Mesodermal cell (in vitro differentiated cells): ENCODE data around the gene STK4.

ENCODE experiments used
- H3K27ac ChIP-seq: 2 replicates; pipeline ENCODE4 v1.7.0; 2013; ENCODE audit warnings: mild to moderate bottlenecking, low read depth, low read length, moderate library complexity; ENCODE audit not compliant: severe bottlenecking
- H3K36me3 ChIP-seq: 2 replicates; pipeline ENCODE4 v1.7.1; 2013; ENCODE audit warnings: mild to moderate bottlenecking, low read length, moderate library complexity; ENCODE audit not compliant: control insufficient read depth, insufficient read depth
- H3K4me1 ChIP-seq: one replicate; pipeline ENCODE4 v1.7.1; 2013; ENCODE audit warnings: mild to moderate bottlenecking, low read length; ENCODE audit not compliant: insufficient read depth, control insufficient read depth, poor library complexity, severe bottlenecking
- H3K4me3 ChIP-seq: 2 replicates; pipeline ENCODE4 v1.7.0; 2013; ENCODE audit warnings: low read length, control low read depth, mild to moderate bottlenecking; ENCODE audit not compliant: insufficient read depth, poor library complexity, severe bottlenecking; ENCODE audit errors: extremely low read depth
- H3K9me3 ChIP-seq: 2 replicates; pipeline ENCODE4 v1.7.1; 2013; ENCODE audit warnings: mild to moderate bottlenecking, low read length, moderate library complexity; ENCODE audit not compliant: control insufficient read depth
- WGBS, 2 experiments: methylation state at CpG; one replicate each; pipeline ENCODE4 v1.1.5; 2013; ENCODE audit warnings: missing lambda C conversion rate in 2 of 2; ENCODE audit not compliant: insufficient coverage in 2 of 2; 5-methylcytosine and 5-hydroxymethylcytosine counted together

The STK4 gene

GRCh38 chr20:45028424-45029136 is 62.3 kb downstream of the STK4 start:
- Histone ChIP-seq H3K9me3 (no peaks in the 10 kb centered on the region), H3K4me3 (no peak overlapping the region), H3K27ac (no peak overlapping the region), H3K36me3 (peaks cover 74% of the 10 kb centered on the region), H3K4me1 (no peaks in the 10 kb centered on the region)
- WGBS, 2 experiments = 94 to 95% methylated on average over 2 of the region's 6 CpGs

- H3K27ac ChIP-seq = no peak overlapping the region
- H3K4me1 ChIP-seq = no peaks in the 10 kb centered on the region
- no peaks in the 10 kb centered on the region for H3K9me3 ChIP-seq
- no peak overlapping the region for H3K4me3 ChIP-seq
- H3K36me3 ChIP-seq = peaks cover 72% of the 10 kb centered on the region
- 92% methylated on average over 1 of the region's 3 CpGs; no CpG with 5 or more reads in 1 of the 2 experiments for WGBS, 2 experiments
Observed at GRCh38 chr20:45029884-45030283, 63.6 kb downstream of the STK4 start.

- no CpG with 5 or more reads among the region's 2 CpGs for WGBS, 2 experiments
- H3K4me3 ChIP-seq = no peak overlapping the region
- H3K9me3 ChIP-seq = no peaks in the 10 kb centered on the region
- H3K4me1 ChIP-seq = peaks cover 16% of the 10 kb centered on the region
- peaks cover 49% of the 10 kb centered on the region for H3K36me3 ChIP-seq
- H3K27ac ChIP-seq = no peak overlapping the region
Observed at GRCh38 chr20:45032276-45032675, 66.0 kb downstream of the STK4 start.

GRCh38 chr20:45032781-45033180 is 66.5 kb downstream of the STK4 start:
- Histone ChIP-seq H3K36me3 (peaks cover 44% of the 10 kb centered on the region), H3K27ac (no peak overlapping the region), H3K4me1 (peaks cover 20% of the 10 kb centered on the region), H3K4me3 (no peak overlapping the region), H3K9me3 (no peaks in the 10 kb centered on the region)
- WGBS, 2 experiments = 60 to 71% methylated on average over 1 of the region's 3 CpGs

- WGBS, 2 experiments = no CpG with 5 or more reads among the region's 1 CpG
- Histone ChIP-seq H3K9me3 (no peaks in the 10 kb centered on the region), H3K36me3 (peaks cover 29% of the 10 kb centered on the region), H3K27ac (no peak overlapping the region), H3K4me3 (no peak overlapping the region), H3K4me1 (peaks cover 28% of the 10 kb centered on the region)
Observed at GRCh38 chr20:45034436-45034835, 68.1 kb downstream of the STK4 start.

GRCh38 chr20:45036044-45036755 is 69.9 kb downstream of the STK4 start:
- H3K27ac ChIP-seq = peak overlapping the region; percentile 74
- WGBS, 2 experiments = 89 to 92% methylated on average over 5 to 7 of the region's 10 CpGs
- H3K4me1 ChIP-seq = peaks cover 39% of the 10 kb centered on the region

GRCh38 chr20:45037050-45037449 is 70.7 kb downstream of the STK4 start:
- Histone ChIP-seq H3K36me3 (peaks cover 17% of the 10 kb centered on the region), H3K4me1 (peaks cover 48% of the 10 kb centered on the region), H3K9me3 (no peaks in the 10 kb centered on the region), H3K4me3 (no peak overlapping the region), H3K27ac (no peak overlapping the region)
- WGBS, 2 experiments = 100% methylated on average over 1 of the region's 1 CpG; no CpG with 5 or more reads in 1 of the 2 experiments

More at GRCh38 chr20:45036044-45036755, 69.9 kb downstream of the STK4 start:
- Histone ChIP-seq H3K4me3 (no peak overlapping the region), H3K9me3 (no peaks in the 10 kb centered on the region), H3K36me3 (peaks cover 22% of the 10 kb centered on the region)

GRCh38 chr20:45037635-45038034 is 71.3 kb downstream of the STK4 start:
- Histone ChIP-seq H3K4me1 (peaks cover 52% of the 10 kb centered on the region), H3K4me3 (no peak overlapping the region), H3K36me3 (peaks cover 12% of the 10 kb centered on the region), H3K27ac (peak overlapping the region; percentile 30), H3K9me3 (no peaks in the 10 kb centered on the region)
- WGBS, 2 experiments = no CpG with 5 or more reads among the region's 2 CpGs

GRCh38 chr20:45038745-45039474 is 72.6 kb downstream of the STK4 start:
- no CpG with 5 or more reads among the region's 1 CpG for WGBS, 2 experiments
- Histone ChIP-seq H3K4me3 (no peak overlapping the region), H3K36me3 (peaks cover 3% of the 10 kb centered on the region), H3K4me1 (peaks cover 55% of the 10 kb centered on the region), H3K27ac (peak overlapping the region; percentile 41), H3K9me3 (no peaks in the 10 kb centered on the region)

GRCh38 chr20:45039475-45039820 is 73.1 kb downstream of the STK4 start:
- no peaks in the 10 kb centered on the region for H3K9me3 ChIP-seq
- WGBS, 2 experiments = no CpG with 5 or more reads among the region's 1 CpG
- H3K27ac ChIP-seq = no peak overlapping the region
- no peak overlapping the region for H3K4me3 ChIP-seq
- peaks cover 3% of the 10 kb centered on the region for H3K36me3 ChIP-seq
- H3K4me1 ChIP-seq = peaks cover 55% of the 10 kb centered on the region
